OCI-LY7 (cell line): ENCODE results near the gene C1orf159. TPM values are rescaled to one million over a fixed set of nuclear protein-coding genes. Genes with fewer than 3 reads are reported as not detected.

Experiments used
- BruUV-seq: library from RNA; stranded (reverse); fragments of 400-500 nt; replicated peaks from 2 replicates; lab custom pipeline; 2021; lab: Mats Ljungman, UMichigan
- CTCF ChIA-PET: fragments of 300-600 bp; sonication (Branson Sonifier 250); formaldehyde crosslinking; loops from one replicate; lab custom pipeline; 2022; ENCODE audit warnings: antibody characterized with exemption; ENCODE audit not compliant: unreplicated experiment; lab: Charles Lee
- POLR2A ChIA-PET: fragments of 300-600 bp; sonication (Branson Sonifier 250); formaldehyde crosslinking; loops from one replicate; lab custom pipeline; 2022; ENCODE audit warnings: antibody characterized with exemption; lab: Charles Lee
- DNase-seq: peaks from one replicate; pipeline ENCODE4 v3.0.0-alpha.2; 2015; ENCODE audit warnings: low spot score
- H2AFZ ChIP-seq: fragments of 200-600 bp; sonication (generic), shearing (Covaris generic); 2 replicates; pipeline ENCODE4 v1.6.1; 2014; ENCODE audit warnings: mild to moderate bottlenecking, antibody characterized with exemption, low read length, moderate library complexity
- H3K27ac ChIP-seq: fragments of 200-600 bp; sonication (generic); 2 replicates; pipeline ENCODE4 v1.5.1; 2014; ENCODE audit warnings: mixed run types, low read depth, mild to moderate bottlenecking, moderate library complexity, low read length, inconsistent platforms; ENCODE audit not compliant: poor library complexity, severe bottlenecking
- H3K36me3 ChIP-seq: fragments of 200-600 bp; sonication (generic); 2 replicates; pipeline ENCODE4 v1.6.1; 2014; ENCODE audit warnings: mild to moderate bottlenecking, antibody characterized with exemption, low read length, moderate library complexity, mixed read lengths; ENCODE audit not compliant: insufficient read depth
- H3K4me1 ChIP-seq: fragments of 200-600 bp; sonication (generic); 2 replicates; pipeline ENCODE4 v1.5.1; 2014; ENCODE audit warnings: mild to moderate bottlenecking, low read length; ENCODE audit not compliant: insufficient read depth, poor library complexity, severe bottlenecking
- H3K4me2 ChIP-seq: fragments of 200-600 bp; sonication (generic); 2 replicates; pipeline ENCODE4 v1.6.1; 2014; ENCODE audit warnings: mild to moderate bottlenecking, low read length
- H3K4me3 ChIP-seq: fragments of 200-600 bp; sonication (generic); 2 replicates; pipeline ENCODE4 v1.5.1; 2014; ENCODE audit warnings: mild to moderate bottlenecking, low read depth, low read length; ENCODE audit not compliant: poor library complexity, severe bottlenecking
- H3K79me2 ChIP-seq: fragments of 200-600 bp; sonication (generic); 2 replicates; pipeline ENCODE4 v1.6.1; 2016; ENCODE audit warnings: low read depth, mild to moderate bottlenecking, low read length, moderate library complexity, mixed read lengths; ENCODE audit not compliant: insufficient read depth
- H3K9me2 ChIP-seq: fragments of 200-600 bp; sonication (generic); 2 replicates; pipeline ENCODE4 v1.6.1; 2016; ENCODE audit warnings: mild to moderate bottlenecking, low read length, mixed read lengths; ENCODE audit not compliant: insufficient read depth
- H3K9me3 ChIP-seq: fragments of 200-600 bp; sonication (generic); 2 replicates; pipeline ENCODE4 v1.6.1; 2014; ENCODE audit warnings: mild to moderate bottlenecking, mixed run types, low read length, mixed read lengths
- H4K20me1 ChIP-seq: fragments of 200-600 bp; sonication (generic); 2 replicates; pipeline ENCODE4 v1.6.1; 2014; ENCODE audit warnings: mild to moderate bottlenecking, antibody characterized with exemption, low read length, moderate library complexity, mixed read lengths; ENCODE audit not compliant: insufficient read depth
- CTCF ChIP-seq: fragments of 200-600 bp; sonication (generic); conservative IDR thresholded peaks from 2 replicates; pipeline ENCODE4 v1.5.1; 2014; ENCODE audit warnings: mild to moderate bottlenecking, antibody characterized with exemption, low read length, moderate library complexity, mixed read lengths
- EZH2phosphoT487 ChIP-seq: fragments of 200-600 bp; sonication (generic); IDR thresholded peaks from 2 replicates; pipeline ENCODE4 v1.6.1; 2018; ENCODE audit warnings: low read depth, borderline replicate concordance, mild to moderate bottlenecking, mixed run types, antibody characterized with exemption, low read length, moderate library complexity, mixed read lengths
- intact Hi-C: fragments of 100-400 bp; cut with micrococcal nuclease; formaldehyde crosslinking; loops from one replicate; pipeline ENCODE4 v1.10.0; 2022; ENCODE audit not compliant: unreplicated experiment
- total RNA-seq, 2 experiments: library from RNA; depleted of rRNA in 1 of 2; stranded (reverse); fragments of >200 nt in 1 of 2; shearing (Covaris generic) in 1 of 2; gene quantifications; 2 replicates each; pipeline ENCODE4 v1.2.3, GENCODE V29; 2014 to 2022

Gene C1orf159
- total RNA-seq, 2 experiments from 2014 or later: 24.5 to 27.6 TPM

- CTCF ChIA-PET: no interaction called here
- H3K4me3 ChIP-seq: no peak overlapping the region
- H3K4me2 ChIP-seq: no peak overlapping the region
- no peak overlapping the region for H3K27ac ChIP-seq
- H3K79me2 ChIP-seq: no peaks in the 10 kb centered on the region
- no peaks in the 10 kb centered on the region for H4K20me1 ChIP-seq
- BruUV-seq: TSS peak; percentile 32
- H3K4me1 ChIP-seq: no peaks in the 10 kb centered on the region
- POLR2A ChIA-PET: no interaction called here
- DNase-seq: no peak
- H3K9me3 ChIP-seq: 0 out of 2 replicates have a peak, but pooled peaks cover 5% of the 10 kb centered on the region
- TF ChIP-seq CTCF: no peak
- TF ChIP-seq EZH2phosphoT487: no peak
- no peaks in the 10 kb centered on the region for H3K36me3 ChIP-seq
- H3K9me2 ChIP-seq: no peaks in the 10 kb centered on the region
- intact Hi-C loops: no loop called here
- H2AFZ ChIP-seq: no peak overlapping the region
These were observed 15.6 kb downstream of the C1orf159 start for GRCh38 chr1:1100296-1100695.

GRCh38 chr1:1099506-1100183, 16.2 kb downstream of the C1orf159 start:
- no peak overlapping the region for H3K27ac ChIP-seq
- H4K20me1 ChIP-seq: no peaks in the 10 kb centered on the region
- no peak overlapping the region for H3K4me2 ChIP-seq
- POLR2A ChIA-PET: no interaction called here
- H3K79me2 ChIP-seq: no peaks in the 10 kb centered on the region
- BruUV-seq: no TSS peak
- 0 out of 2 replicates have a peak, but pooled peaks cover 5% of the 10 kb centered on the region for H3K9me3 ChIP-seq
- no peaks in the 10 kb centered on the region for H3K9me2 ChIP-seq
- CTCF ChIA-PET: no interaction called here
- no peaks in the 10 kb centered on the region for H3K4me1 ChIP-seq
- no peaks in the 10 kb centered on the region for H3K36me3 ChIP-seq
- no peak for TF ChIP-seq CTCF
- intact Hi-C loops: no loop called here
- H2AFZ ChIP-seq: no peak overlapping the region
- DNase-seq: no peak
- no peak overlapping the region for H3K4me3 ChIP-seq

GRCh38 chr1:1098681-1099421, 17.0 kb downstream of the C1orf159 start:
- POLR2A ChIA-PET: interaction anchor here (0.7 kb wide), 1 partner anchor 245 kb away, joined by 3 read pairs; no protein-coding TSS in a partner anchor

More at GRCh38 chr1:1098681-1099421, 17.0 kb downstream of the C1orf159 start:
- CTCF ChIA-PET: no interaction called here
- Histone ChIP-seq H3K9me2 (no peaks in the 10 kb centered on the region), H3K9me3 (0 out of 2 replicates have a peak, but pooled peaks cover 5% of the 10 kb centered on the region), H3K27ac (no peak overlapping the region), H3K4me3 (no peak overlapping the region), H3K36me3 (no peaks in the 10 kb centered on the region), H3K79me2 (no peaks in the 10 kb centered on the region), H3K4me2 (no peak overlapping the region), H3K4me1 (no peaks in the 10 kb centered on the region), H4K20me1 (no peaks in the 10 kb centered on the region), H2AFZ (no peak overlapping the region)
- no peak for TF ChIP-seq CTCF
- TF ChIP-seq EZH2phosphoT487: no peak
- no TSS peak for BruUV-seq
- DNase-seq: no peak
- intact Hi-C loops: no loop called here
